Hippocampal formation (tissue), 2 donors: ENCODE measurements around the gene SLC25A21.
"Not testable (repeated sequence)": the region's sequence is repeated elsewhere in the genome, so short reads cannot be mapped to it uniquely, and the experiment has no call there.

Experiments used
- DNase-seq, 2 donors: peaks; one replicate each; lab custom pipeline; 2025; lab: John Stamatoyannopoulos, UW

The SLC25A21 gene

DNA sequence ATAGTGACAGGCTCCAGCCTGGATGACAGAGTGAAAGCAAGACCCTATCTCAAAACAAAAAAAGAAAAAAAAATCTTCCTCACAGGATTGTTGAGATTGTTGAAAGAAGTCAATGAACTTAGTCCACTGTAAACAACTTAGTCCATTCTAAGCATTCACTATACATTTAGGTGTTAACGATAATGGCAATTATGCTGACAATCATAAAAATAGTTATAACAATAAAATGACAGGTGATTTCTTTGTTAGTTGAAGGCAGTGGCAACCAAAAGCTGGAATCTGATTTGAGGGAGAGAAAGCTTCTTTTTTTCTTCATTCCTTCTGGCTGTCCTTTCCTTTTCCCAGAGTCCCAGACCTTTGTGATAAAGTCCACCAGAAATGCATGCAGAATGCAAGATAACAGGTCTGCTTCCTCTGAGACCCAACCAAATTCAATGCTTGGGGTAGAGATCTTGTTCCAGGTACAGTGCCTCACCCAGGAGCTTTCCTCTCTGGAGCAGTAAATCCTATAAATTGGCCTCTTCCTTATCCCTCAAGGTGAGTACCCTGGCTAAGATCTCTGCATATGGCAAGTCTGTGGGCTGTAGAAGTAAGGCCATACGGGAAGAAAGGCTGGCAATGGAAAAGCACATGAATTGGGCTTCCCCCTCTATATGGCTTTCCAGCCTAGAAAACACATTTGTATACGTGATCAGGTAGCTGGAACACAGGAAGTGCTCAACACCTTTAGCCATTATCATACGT, 458.3 kb downstream of the SLC25A21 start:
- no peak for DNase-seq

- no peak for DNase-seq
These were observed 464.8 kb downstream of the SLC25A21 start for GRCh38 chr14:36707570-36707969.

- DNase-seq = no peak
These were observed 469.9 kb downstream of the SLC25A21 start for GRCh38 chr14:36702474-36702873.

DNA sequence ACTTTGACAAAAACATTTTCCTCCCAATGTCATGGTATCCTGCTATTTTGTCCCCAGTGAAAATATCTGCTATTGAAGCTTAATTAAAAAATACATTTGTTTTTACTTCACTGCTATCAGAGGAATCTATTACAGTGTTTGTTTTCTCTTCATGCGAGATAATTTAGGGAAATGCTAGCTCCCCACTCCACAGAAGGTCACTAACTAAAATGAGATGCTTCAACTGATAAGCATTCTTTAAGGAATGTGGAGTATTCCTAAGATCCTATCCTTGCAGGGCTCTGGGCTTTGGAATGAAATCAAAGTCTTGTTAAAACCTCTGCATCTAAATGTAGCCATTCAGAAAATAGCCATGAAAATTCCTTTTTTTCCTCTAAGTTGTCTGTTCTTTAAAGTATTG, 471.3 kb downstream of the SLC25A21 start:
- DNase-seq = no peak

DNA sequence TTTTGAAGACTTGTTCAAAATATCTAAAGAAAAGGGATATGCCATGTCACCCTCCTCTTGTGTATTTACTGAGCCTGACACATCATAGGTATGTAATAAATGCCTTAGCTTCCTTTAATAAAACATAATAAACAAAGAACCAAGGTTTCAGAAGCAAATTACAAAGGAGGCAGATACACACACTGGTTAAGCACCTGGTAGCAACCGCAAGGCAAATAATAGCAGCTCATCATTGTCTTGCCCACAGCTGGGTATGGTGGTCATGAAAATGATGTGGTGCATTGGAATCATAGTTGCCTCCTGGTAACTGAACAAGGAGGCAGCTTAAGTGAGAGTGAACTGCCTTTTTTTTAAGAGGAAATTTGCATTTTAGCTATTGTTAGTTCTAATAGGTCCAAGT, 471.8 kb downstream of the SLC25A21 start:
- no peak for DNase-seq

GRCh38 chr14:36699420-36699819, 473.0 kb downstream of the SLC25A21 start:
- DNase-seq = not testable (repeated sequence)

- no peak for DNase-seq
These were observed 481.9 kb downstream of the SLC25A21 start for GRCh38 chr14:36690311-36691040.

GRCh38 chr14:36684946-36685345, 487.5 kb downstream of the SLC25A21 start:
- DNase-seq = no peak

GRCh38 chr14:36683083-36683724, 489.2 kb downstream of the SLC25A21 start:
- DNase-seq = no peak

- DNase-seq = no peak
These were observed 490.1 kb downstream of the SLC25A21 start for GRCh38 chr14:36682338-36682737.

- DNase-seq = no peak
These were observed 496.2 kb downstream of the SLC25A21 start for GRCh38 chr14:36676236-36676635.

DNA sequence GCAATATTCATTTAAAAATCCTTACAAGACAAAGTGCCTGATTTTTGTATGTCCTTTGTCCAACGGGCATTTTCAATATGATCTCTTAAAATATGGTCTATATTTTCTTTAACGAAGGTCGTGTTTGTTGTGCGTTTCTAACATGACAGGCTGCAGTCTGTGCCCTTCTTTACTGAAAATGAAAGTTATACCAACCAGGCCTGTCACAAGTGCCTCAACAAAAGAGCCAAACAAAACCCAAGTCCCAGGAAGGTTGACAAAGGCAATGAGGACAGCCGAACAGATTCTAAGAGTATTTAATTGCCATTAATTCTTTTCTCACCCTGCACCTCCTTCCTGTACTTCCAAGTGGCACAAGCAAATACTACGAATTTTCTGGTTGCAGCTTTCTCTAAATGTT, 496.8 kb downstream of the SLC25A21 start:
- no peak for DNase-seq

DNA sequence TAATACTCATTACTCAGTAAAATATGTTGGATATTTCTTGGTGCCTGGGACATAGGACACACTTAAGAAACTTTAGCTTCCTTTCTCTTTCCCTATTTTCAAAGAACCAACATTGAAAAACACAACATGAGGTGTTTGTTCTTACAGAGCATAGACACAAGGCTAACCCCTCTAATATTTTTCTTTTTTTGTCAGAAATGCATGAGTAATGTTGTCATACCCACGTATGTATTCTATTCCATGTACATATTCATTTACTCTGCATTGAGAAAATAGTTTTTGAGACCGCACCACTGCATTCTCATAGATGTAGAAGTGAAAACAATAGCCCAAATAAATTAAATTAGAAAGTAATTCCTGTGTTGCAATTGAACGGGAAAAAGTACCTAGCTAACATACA, 497.7 kb downstream of the SLC25A21 start:
- no peak for DNase-seq

GRCh38 chr14:36672095-36672494, 500.3 kb downstream of the SLC25A21 start:
- DNase-seq = no peak

DNA sequence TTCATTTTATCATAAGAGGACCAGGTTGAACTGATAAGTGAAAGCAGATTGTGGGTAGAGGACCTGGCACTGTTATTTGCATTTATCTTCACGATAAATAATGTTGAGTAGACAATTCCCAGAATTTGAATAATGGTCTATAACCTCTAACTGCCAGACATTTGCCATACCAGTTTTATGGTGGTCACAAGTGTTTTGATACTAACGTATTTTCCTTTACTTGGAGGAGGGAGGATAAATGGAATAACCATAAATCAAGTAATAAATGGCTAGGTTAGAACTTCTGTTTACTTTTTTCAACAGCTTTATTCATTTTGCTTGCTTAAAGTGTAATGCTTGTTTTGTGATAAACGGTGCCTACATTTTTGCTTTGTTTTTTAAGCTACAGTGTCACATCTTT, 501.3 kb downstream of the SLC25A21 start:
- no peak for DNase-seq

DNA sequence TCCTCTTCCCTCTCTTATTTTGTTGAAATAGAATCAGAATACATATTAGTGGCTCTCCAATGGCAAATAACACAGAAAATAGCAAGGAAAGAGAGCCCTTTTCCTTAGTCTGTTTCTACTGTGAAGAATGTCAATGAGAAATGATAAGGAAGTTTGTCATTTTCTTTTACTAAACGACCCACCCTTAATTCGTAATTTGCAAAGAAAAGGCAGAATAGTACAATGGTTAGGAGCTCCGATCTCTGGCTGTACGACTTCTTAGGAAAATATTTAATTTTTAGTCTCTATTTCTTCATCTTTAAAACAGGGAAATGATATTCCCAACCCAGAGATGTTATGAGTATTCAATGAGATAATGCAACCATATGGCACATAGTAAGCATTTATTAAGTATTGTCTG, 504.7 kb downstream of the SLC25A21 start:
- no peak for DNase-seq

GRCh38 chr14:36666416-36667206, 505.8 kb downstream of the SLC25A21 start:
- no peak for DNase-seq

DNA sequence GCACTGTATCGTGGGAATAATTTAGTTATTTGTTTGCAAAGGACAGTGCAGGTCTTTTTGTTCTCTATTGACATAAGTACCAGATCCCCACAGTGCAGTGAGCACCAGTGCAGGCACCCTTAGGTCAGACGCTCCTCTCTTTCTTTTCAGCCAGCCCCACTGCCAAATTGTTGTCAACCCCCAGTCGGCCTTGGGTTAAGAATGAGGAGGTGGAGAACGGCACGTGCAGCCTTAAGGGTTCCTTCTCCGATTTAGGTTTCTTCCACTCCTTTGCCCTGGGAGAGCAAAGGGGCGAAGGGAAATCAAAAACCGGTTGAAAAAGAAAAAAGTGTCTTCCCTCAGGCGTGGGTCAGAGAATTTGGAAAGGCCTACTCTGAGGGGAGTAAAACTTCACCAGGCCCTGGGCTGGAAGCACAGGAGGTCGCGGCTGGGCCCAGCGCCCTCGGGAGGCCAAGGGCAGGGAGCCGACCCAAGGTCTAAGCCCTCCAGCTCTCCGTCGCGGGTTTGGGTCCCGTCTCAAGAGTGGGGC, 506.5 kb downstream of the SLC25A21 start:
- DNase-seq = no peak

DNA sequence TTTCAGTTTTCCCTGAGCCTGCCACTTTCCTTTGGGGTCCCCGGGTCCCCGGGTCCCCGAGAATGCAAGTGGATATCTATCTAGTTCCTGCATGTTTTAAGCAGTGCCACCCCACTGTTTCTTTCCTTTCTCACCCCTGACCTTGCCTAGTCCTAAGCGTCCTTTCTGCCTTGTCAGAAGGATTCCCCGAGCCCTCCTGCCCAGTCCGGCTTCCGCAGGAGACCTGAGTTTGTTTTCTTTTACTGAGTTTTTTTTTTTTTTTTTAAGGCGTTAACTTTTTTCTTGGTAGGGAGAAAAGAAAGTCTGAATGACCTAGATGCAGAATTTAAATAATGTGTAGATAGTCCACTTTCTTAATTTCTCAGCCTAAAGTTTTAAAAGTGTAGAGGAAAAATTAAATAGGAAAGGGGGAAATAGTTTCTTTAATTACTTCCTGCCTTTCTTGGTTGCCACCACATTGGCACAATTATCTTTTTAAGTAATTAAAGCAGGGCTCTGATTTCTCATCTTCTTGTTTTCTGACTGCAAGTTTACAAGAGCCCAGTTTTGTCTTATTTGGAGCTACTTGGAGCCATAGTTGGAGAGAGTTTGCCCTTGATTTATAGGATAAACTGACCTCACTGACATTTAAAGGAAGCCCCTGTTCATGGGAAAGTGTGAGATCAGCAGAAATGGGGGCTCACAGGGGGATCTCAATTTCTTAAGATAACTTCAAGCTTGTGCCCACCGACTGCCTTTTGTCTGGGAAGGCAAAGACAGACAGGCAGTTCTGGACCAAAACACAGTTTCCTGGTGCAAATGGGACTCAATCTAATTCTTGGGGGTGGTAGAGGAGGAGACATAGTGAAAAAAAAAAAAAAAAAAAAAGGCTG, 507.8 kb downstream of the SLC25A21 start:
- DNase-seq = no peak

GRCh38 chr14:36663404-36664321, 508.7 kb downstream of the SLC25A21 start:
- DNase-seq = no peak
